A673 (cell line): Measurements from ENCODE around the gene DEFB124.

Source experiments
- CTCF ChIP-seq: fragments of 300-800, 200-600 bp; sonication (generic); conservative IDR thresholded peaks from 2 replicates; pipeline ENCODE4 v1.5.1; 2017; ENCODE audit warnings: low read depth, mild to moderate bottlenecking, antibody characterized with exemption, low read length, moderate library complexity, mixed read lengths
- EZH2 ChIP-seq: fragments of 200-600 bp; sonication (generic); IDR thresholded peaks from 2 replicates; pipeline ENCODE4 v1.6.1; 2017; ENCODE audit warnings: borderline replicate concordance, low read depth, mild to moderate bottlenecking, mixed read lengths, antibody characterized with exemption, low read length; ENCODE audit not compliant: poor library complexity, severe bottlenecking

GRCh38 chr20:31452575-31452974 lies 22.4 kb downstream of the DEFB124 start:
- TF ChIP-seq CTCF (no peak), EZH2 (no peak)
